CD4-positive, alpha-beta T cell treated with Interleukin-21 for 1 hour (primary cell): ENCODE results near the gene CD37.
"Not testable (repeated sequence)": the region's sequence is repeated elsewhere in the genome, so short reads cannot be mapped to it uniquely, and the experiment has no call there.

Source experiments
- DNase-seq: peaks from one replicate; pipeline ENCODE4 v3.0.0-alpha.2; 2020

Gene CD37

GRCh38 chr19:49348305-49349189 is 13.3 kb downstream of the CD37 start:
- DNase-seq: no peak

DNA sequence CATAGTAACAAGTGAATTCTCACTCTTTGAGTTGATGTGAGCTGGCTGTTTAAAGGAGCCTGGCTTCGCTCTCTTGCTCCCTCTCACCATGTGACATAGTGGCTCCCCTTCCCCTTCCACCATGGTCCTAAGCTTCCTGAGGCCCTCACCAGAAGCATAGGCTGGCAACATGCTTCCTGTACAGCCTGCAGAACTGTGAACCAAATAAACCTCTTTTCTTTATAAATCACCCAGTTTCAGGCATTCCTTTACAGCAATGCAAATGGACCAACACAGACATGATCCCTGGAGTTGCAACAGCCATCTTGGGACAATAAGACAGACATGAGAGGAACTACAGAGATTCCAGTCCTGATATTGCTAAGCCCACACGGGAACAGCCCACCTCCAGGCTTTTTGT is 14.4 kb downstream of the CD37 start:
- no peak for DNase-seq

- no peak for DNase-seq
Observed at GRCh38 chr19:49355909-49356353, 20.7 kb downstream of the CD37 start.

- DNase-seq: no peak
Observed at GRCh38 chr19:49356382-49356781, 21.2 kb downstream of the CD37 start.

DNA sequence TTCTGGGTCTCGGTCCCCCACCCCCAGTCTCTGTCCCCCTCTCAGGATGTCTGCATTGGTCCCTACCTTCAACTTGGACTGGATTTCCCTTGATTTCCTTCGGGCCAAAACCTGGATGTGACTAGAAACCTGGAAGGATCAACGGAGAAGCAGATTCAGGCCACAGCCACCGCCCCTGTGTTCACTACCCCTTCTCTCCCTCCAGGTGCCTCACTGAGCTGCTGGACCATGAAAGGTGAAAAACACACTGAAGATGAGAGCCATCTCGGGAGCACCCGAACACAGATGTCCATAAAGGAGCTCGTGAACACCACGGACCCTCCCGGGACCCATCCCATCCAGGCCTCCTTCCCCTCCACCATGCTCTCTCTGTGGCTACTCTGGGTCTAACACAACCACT is 22.0 kb downstream of the CD37 start:
- DNase-seq: no peak

GRCh38 chr19:49359851-49360820 is 24.9 kb downstream of the CD37 start:
- no peak for DNase-seq

- peak; percentile 15 for DNase-seq
Observed at GRCh38 chr19:49361438-49362047, 26.3 kb downstream of the CD37 start.

DNA sequence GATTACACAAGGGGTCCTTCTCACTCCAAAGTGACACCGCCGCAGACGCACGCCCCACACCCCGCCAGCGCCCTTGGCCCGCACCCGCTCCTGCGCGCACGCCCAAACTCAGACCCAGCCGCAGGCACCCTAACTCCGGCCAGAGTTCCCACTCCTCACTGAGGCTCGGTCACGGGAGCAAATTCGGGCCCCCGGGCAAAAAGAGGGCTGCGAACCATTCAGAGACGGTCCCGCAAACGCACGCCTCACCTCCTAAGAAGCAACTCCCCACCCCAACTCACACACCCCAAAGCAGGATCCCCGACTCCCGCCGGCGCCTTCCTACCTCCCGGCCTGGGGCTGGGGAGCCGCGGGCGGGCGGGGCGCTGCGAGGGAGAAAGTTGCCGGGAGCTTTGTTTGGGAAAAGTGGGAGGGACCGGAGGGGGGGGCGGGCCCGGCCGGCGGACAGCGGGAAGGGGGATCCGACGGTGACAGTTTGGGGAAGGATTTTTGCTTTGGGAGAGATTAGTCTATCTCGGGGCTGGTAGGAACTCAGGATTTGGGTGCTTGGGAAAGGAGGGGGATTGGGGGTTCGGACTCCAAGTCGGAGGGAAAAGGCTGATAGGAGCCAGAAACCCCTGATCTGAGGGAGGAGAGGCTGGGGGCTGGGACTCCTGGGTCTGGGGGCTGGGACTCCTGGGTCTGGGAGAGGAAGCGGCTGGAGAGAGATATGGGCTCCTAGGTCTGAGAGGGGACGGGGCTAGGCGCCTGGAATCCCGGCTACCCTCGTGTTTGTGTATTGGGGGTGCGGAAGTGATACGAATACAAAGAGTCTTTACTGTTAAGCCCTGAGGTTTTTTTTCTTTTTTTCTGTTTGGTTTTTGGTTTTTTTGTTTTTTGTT is 27.1 kb downstream of the CD37 start, which contains the start of gene TEAD2:
TEAD2 (minus strand) TSS at position 369 of the 881 bp plus-strand sequence. CDS start 2,341 bp downstream, outside the sequence.
- DNase-seq: peak; percentile 6

DNA sequence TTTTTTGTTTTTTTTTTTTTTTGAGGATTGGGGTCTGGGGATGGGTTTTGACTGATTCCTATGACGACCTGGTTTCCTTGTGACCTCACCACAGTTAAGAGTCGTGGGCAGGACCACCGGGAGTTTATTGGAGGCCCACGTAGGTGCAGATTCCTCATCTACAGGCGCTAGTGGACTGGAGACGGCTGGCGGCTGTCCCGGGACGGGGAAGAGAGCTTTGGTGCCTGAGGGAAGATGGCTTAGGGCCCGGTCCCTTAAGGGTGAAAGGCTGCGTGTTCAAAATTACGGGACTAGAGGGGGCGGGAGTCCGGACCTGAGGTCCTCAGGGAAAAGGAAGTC is 27.7 kb downstream of the CD37 start:
- DNase-seq: no peak

GRCh38 chr19:49363268-49364082 is 28.3 kb downstream of the CD37 start, which contains the start of gene DKKL1:
TSS of gene DKKL1 (plus strand) at chr19:49363877. CDS start at chr19:49363999, 122 bp downstream.
- DNase-seq: peak; percentile 75

- no peak for DNase-seq
Observed at GRCh38 chr19:49364083-49364737, 29.0 kb downstream of the CD37 start.

DNA sequence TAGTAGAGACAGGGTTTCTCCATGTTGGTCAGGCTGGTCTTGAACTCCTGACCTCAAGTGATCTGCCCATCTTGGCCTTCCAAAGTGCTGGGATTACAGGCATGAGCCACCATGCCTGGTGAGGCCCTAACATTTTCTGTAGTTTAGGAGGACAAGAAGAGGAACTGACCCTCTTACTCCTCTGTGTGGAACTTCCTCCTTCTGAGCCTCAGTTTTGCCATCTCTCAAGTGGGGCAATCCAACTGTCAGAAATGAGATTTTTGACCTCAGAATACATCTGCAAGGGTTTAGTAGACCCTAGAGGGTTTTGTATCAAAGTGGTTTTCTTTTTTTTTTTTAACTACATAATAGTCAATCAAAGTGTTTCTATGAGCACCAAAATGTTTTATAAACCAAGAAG is 30.9 kb downstream of the CD37 start:
- DNase-seq: no peak

- DNase-seq: no peak
Observed at GRCh38 chr19:49368711-49369358, 33.6 kb downstream of the CD37 start.

DNA sequence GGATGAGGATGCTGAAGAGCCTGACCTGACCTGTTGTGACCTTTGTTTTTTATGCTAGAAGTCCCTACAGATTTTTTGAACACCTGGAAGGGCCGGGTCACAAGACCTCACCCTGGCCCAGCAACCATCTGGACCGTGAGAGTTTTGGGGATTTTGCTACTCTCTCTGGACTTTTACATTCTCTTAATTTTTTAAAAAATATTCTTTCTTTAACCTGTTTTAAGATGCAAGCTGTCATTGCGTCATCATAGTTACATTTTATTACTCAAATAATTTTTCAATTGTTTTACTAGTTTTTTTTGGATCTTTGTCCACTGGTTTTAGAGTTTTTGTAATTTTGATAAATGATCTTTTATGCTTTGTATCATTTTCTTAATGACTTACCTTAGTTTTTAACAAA is 36.0 kb downstream of the CD37 start:
- no peak for DNase-seq

DNA sequence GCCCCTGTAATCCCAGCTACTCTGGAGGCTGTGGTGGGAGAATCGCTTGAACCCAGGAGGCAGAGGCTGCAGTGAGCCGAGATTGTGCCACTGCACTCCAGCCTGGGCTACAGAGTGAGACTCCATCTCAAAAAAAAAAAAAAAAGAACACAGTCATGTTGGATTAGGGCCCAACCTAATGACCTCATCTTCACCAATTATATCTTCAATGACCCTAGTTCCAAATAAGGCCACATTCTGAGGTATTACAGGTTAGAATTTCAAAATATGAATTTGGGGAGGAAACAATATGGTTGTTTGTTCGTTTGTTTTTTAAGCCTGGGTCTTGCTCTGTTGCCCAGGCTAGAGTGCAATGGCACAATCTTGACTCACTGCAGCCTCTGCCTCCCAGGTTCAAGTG is 38.0 kb downstream of the CD37 start:
- DNase-seq: not testable (repeated sequence)

DNA sequence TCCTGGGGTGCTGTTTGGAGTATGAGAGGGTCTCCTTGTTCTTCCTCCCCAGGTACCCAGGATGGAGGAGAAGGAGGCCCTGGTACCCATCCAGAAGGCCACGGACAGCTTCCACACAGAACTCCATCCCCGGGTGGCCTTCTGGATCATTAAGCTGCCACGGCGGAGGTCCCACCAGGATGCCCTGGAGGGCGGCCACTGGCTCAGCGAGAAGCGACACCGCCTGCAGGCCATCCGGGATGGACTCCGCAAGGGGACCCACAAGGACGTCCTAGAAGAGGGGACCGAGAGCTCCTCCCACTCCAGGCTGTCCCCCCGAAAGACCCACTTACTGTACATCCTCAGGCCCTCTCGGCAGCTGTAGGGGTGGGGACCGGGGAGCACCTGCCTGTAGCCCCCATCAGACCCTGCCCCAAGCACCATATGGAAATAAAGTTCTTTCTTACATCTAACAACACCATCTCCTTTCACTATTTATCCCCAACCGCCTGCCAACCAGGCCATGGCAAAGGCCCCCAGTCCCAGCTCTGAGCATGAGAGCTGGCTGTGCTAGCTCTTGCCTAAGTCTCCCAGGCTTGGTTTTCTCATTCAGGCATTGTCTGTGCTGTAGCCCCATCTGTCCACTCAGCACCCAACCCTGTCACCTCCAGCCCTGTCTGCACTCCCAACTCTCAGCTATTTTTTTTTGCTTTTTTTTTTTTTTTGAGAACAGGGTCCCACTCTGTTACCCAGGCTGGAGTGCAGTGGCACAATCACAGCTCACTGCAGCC is 39.6 kb downstream of the CD37 start:
- no peak for DNase-seq

GRCh38 chr19:49378512-49378911 is 43.3 kb downstream of the CD37 start:
- no peak for DNase-seq

GRCh38 chr19:49380391-49380790 is 45.2 kb downstream of the CD37 start:
- DNase-seq: no peak

- DNase-seq: no peak
Observed at GRCh38 chr19:49382639-49383038, 47.4 kb downstream of the CD37 start.
